ENCODE results near the gene PRKCD. TPM values are rescaled to one million over a fixed set of nuclear protein-coding genes. Genes with fewer than 3 reads are reported as not detected.

PRKCD gene
- total and polyA plus RNA-seq, 12 donors = 10.7 to 156 (median 49.2) TPM

DNA sequence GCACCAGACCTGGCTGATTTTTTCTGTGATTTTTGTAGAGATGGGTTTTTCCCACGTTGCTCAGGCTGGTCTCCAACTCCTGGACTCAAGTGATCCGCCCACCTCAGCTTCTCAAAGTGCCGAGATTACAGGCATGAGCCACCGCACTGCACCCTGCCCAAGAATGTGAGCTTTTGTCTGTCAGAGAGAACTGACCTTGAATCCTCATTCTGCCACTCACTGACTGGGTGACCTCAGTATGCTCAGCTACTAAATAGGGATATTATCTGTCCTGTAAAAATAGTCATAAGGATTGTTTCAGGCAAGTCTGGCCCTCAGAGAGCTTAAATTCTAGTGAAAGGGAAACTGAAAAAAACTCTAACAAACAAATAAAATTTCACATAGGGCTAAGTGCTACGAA lies 28.7 kb upstream of the PRKCD start:
- intact Hi-C loops (cut with DNase I) = loop anchor here (5.0 kb wide), 2 partner anchors 35 to 65 kb away; no protein-coding TSS in a partner anchor
- peaks cover 13 to 44% of the 10 kb centered on the region in 2 donors for H3K4me1 ChIP-seq (replicated peaks in 1 of 2)
- no peaks in the 10 kb centered on the region for H3K36me3 ChIP-seq (replicated peaks in 1 of 2)
- no peaks in the 10 kb centered on the region for H3K9me3 ChIP-seq (replicated peaks in 1 of 3)
- H3K4me3 ChIP-seq = no peak overlapping the region
- DNase-seq = peak in 5 of 7 donors; percentile 58 to 75 (median 63)
- WGBS, 4 donors = 42 to 56% (median 51%) methylated on average over 5 of the region's 5 CpGs
- H3K27ac ChIP-seq = peak overlapping the region in 3 of 5 donors; percentile 4 to 38 (median 30)
- no peak for TF ChIP-seq POLR2A (IDR thresholded peaks at IDR 0.05)
- no peak for TF ChIP-seq CTCF (IDR thresholded peaks at IDR 0.05)
- H3K27me3 ChIP-seq = no peaks in the 10 kb centered on the region

DNA sequence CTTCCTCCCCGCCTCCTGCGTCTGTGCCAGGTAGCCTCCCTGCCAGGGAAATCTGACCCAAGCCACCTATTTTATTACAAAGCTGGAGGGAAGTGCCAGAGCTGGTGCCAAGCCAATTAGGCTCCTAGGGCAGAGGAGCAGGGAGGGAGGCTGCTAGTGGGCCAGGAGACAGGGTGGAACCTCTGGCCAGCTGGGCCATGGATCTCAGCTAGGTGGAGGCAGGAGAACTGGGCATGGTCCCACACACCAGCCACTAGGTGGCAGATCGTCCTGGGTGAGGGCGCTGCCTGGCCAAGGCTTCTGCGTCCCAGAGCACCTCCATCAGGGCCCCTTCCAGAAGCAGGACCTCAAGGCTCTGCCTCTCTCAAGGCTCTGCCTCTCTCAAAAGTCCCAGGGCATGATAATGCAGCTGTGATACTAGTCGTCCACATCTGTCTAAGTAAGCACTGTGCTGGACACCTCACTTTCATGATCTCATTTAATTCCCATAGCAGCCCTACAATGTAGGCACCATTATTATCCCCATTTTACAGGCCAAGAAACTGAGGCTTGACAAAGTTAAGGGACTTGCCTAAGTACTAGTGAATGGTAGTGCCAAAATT lies 26.3 kb upstream of the PRKCD start:
- TF ChIP-seq POLR2A (IDR thresholded peaks at IDR 0.05) (no peak), CTCF (IDR thresholded peaks at IDR 0.05) (peak; percentile 60 to 84 (median 80))
- Histone ChIP-seq H3K27me3 (no peaks in the 10 kb centered on the region), H3K36me3 (replicated peaks in 1 of 2) (no peaks in the 10 kb centered on the region), H3K4me1 (replicated peaks in 1 of 2) (peaks cover 7 to 38% of the 10 kb centered on the region in 2 donors), H3K9me3 (replicated peaks in 1 of 3) (no peaks in the 10 kb centered on the region), H3K27ac (no peak overlapping the region), H3K4me3 (no peak overlapping the region)
- intact Hi-C loops (cut with DNase I) = loop anchor here (5.0 kb wide), 2 partner anchors 33 to 63 kb away; no protein-coding TSS in a partner anchor
- 25 to 36% (median 29%) methylated on average over 6 of the region's 6 CpGs for WGBS, 4 donors
- peak; percentile 75 to 90 (median 84) for DNase-seq

- Histone ChIP-seq H3K27ac (no peak overlapping the region), H3K27me3 (no peaks in the 10 kb centered on the region), H3K4me3 (no peak overlapping the region), H3K4me1 (replicated peaks in 1 of 2) (peaks cover 0 to 34% of the 10 kb centered on the region in 2 donors), H3K36me3 (replicated peaks in 1 of 2) (no peaks in the 10 kb centered on the region), H3K9me3 (replicated peaks in 1 of 3) (no peaks in the 10 kb centered on the region)
- TF ChIP-seq POLR2A (IDR thresholded peaks at IDR 0.05) (no peak), CTCF (IDR thresholded peaks at IDR 0.05) (no peak)
- no peak for DNase-seq
- intact Hi-C loops (cut with DNase I) = no loop called here
- WGBS, 4 donors = 83 to 90% (median 87%) methylated on average over 2 of the region's 2 CpGs
These were observed 23.8 kb upstream of the PRKCD start for GRCh38 chr3:53137221-53137620.

GRCh38 chr3:53137835-53138446 lies 23.1 kb upstream of the PRKCD start:
- Histone ChIP-seq H3K4me1 (replicated peaks in 1 of 2) (peaks cover 0 to 32% of the 10 kb centered on the region in 2 donors), H3K36me3 (replicated peaks in 1 of 2) (no peaks in the 10 kb centered on the region), H3K4me3 (no peak overlapping the region), H3K27ac (no peak overlapping the region), H3K9me3 (replicated peaks in 1 of 3) (no peaks in the 10 kb centered on the region), H3K27me3 (no peaks in the 10 kb centered on the region)
- 83 to 89% (median 84%) methylated on average over 4 of the region's 4 CpGs for WGBS, 4 donors
- intact Hi-C loops (cut with DNase I) = no loop called here
- TF ChIP-seq CTCF (IDR thresholded peaks at IDR 0.05) (no peak), POLR2A (IDR thresholded peaks at IDR 0.05) (no peak)
- no peak for DNase-seq
